ENCODE measurements around the gene UNC93B1.

DNA sequence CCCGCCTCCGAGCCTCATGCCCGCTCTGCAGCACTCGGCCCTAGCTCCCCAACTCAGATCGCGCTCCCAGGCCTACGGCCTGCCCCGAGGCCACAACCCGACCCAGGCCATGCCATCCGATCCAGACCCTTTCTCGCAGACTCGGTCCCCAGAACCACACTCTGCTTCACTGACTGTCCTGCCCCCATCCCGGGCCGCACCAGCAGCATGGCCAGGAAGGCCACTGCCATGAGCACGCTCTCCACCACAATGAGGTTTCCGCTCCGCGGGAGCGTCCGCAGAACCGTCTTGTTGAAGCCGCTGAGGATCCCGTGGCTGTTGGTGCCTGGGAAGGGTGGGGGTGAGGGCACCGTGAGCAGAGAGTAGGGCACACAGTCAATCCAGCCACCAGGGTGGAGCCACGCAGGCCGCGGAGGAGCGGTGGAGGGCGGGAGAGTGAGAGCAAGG is 6.4 kb downstream of the UNC93B1 start:
- TF ChIP-seq POLR2AphosphoS5 (IDR thresholded peaks at IDR 0.05; ENCODE audit: low read depth) (no peak; the same call in 1 of the 2 replicates), CTCF (IDR thresholded peaks at IDR 0.05; ENCODE audit: insufficient read depth, low read length) (no peak), GABPA (IDR thresholded peaks at IDR 0.05; ENCODE audit: low read depth) (no peak)
- TF ChIP-seq, protein P1, sequence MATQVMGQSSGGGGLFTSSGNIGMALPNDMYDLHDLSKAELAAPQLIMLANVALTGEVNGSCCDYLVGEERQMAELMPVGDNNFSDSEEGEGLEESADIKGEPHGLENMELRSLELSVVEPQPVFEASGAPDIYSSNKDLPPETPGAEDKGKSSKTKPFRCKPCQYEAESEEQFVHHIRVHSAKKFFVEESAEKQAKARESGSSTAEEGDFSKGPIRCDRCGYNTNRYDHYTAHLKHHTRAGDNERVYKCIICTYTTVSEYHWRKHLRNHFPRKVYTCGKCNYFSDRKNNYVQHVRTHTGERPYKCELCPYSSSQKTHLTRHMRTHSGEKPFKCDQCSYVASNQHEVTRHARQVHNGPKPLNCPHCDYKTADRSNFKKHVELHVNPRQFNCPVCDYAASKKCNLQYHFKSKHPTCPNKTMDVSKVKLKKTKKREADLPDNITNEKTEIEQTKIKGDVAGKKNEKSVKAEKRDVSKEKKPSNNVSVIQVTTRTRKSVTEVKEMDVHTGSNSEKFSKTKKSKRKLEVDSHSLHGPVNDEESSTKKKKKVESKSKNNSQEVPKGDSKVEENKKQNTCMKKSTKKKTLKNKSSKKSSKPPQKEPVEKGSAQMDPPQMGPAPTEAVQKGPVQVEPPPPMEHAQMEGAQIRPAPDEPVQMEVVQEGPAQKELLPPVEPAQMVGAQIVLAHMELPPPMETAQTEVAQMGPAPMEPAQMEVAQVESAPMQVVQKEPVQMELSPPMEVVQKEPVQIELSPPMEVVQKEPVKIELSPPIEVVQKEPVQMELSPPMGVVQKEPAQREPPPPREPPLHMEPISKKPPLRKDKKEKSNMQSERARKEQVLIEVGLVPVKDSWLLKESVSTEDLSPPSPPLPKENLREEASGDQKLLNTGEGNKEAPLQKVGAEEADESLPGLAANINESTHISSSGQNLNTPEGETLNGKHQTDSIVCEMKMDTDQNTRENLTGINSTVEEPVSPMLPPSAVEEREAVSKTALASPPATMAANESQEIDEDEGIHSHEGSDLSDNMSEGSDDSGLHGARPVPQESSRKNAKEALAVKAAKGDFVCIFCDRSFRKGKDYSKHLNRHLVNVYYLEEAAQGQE (IDR thresholded peaks at IDR 0.05; ENCODE audit: insufficient replicate concordance, low read depth) = no peak

Data from HL-60 (cell line).